ENCODE measurements around the gene LRP1-AS. TPM values are rescaled to one million over a fixed set of nuclear protein-coding genes. Genes with fewer than 3 reads are reported as not detected.

LRP1-AS gene
- total RNA-seq, 1 donor from 2014 or later, result 1.0 TPM

DNA sequence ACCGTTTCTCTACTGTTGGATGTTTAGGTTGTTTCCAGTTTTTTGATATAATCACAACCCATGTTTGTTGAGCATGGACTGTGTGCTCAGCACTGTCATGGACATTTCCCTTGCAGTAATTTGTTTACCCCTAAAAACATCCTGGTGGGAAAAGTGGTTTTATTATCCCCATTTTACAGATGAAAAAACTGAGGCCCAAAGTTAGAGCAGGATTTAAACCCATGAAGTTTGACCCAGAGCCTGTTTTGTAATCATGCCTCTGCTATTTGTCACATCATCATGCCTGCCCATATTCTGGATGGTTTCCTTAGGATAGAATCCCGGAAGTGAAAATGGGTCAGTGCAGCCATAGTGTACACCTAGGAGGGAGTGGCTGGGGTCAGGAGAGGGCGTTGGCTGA lies 17.0 kb upstream of the LRP1-AS start:
- H3K9ac ChIP-seq (ENCODE audit: low read depth in 1 of 3, low read length in 3 of 3), result no peak overlapping the region
- H3K9me3 ChIP-seq (ENCODE audit: control insufficient read depth in 3 of 3, low read length in 3 of 3), result no peaks in the 10 kb centered on the region
- no peak overlapping the region for H3K27ac ChIP-seq (ENCODE audit: low read depth, low read length)
- H3K4me3 ChIP-seq (ENCODE audit: low read length in 3 of 3), result no peak overlapping the region
- peaks cover 34 to 58% (median 39%) of the 10 kb centered on the region in 3 donors for H3K36me3 ChIP-seq (ENCODE audit: control insufficient read depth in 3 of 3, insufficient read depth in 3 of 3, low read length in 3 of 3)
- no peaks in the 10 kb centered on the region for H3K27me3 ChIP-seq (ENCODE audit: control insufficient read depth in 3 of 3, insufficient read depth in 3 of 3, low read length in 3 of 3)
- peaks cover 0 to 4% (median 3%) of the 10 kb centered on the region in 3 donors for H3K4me1 ChIP-seq (ENCODE audit: control insufficient read depth in 3 of 3, insufficient read depth in 3 of 3, low read length in 3 of 3)

DNA sequence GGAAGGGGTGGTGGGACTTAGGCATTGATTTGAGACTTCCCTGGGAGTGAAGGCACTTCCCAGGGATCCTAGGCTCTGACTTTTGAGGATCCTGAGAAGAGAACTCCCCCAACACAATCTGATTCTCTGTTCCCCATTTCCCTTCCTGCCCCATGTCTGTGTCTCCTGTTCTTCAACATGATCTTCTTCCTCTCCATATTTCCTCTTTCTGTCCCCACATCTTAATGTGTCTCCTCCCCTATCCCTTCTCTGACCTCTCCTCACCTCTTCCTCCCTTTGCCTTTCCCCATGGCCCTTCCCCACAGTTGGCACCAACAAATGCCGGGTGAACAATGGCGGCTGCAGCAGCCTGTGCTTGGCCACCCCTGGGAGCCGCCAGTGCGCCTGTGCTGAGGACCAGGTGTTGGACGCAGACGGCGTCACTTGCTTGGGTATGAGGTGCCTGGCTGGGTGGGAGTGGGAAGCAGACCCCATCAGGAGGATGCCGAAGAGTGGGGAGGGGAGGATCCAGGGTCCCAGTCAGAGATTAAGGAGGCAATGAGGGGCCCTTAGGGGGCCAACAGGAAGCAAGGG lies 15.2 kb upstream of the LRP1-AS start:
- H3K27ac ChIP-seq (ENCODE audit: low read depth, low read length), result no peak overlapping the region
- no peaks in the 10 kb centered on the region for H3K27me3 ChIP-seq (ENCODE audit: control insufficient read depth in 3 of 3, insufficient read depth in 3 of 3, low read length in 3 of 3)
- H3K4me1 ChIP-seq (ENCODE audit: control insufficient read depth in 3 of 3, insufficient read depth in 3 of 3, low read length in 3 of 3), result peaks cover 11 to 15% (median 14%) of the 10 kb centered on the region in 3 donors
- no peaks in the 10 kb centered on the region for H3K9me3 ChIP-seq (ENCODE audit: control insufficient read depth in 3 of 3, low read length in 3 of 3)
- no peak overlapping the region for H3K9ac ChIP-seq (ENCODE audit: low read depth in 1 of 3, low read length in 3 of 3)
- H3K4me3 ChIP-seq (ENCODE audit: low read length in 3 of 3), result no peak overlapping the region
- H3K36me3 ChIP-seq (ENCODE audit: control insufficient read depth in 3 of 3, insufficient read depth in 3 of 3, low read length in 3 of 3), result peaks cover 31 to 53% (median 33%) of the 10 kb centered on the region in 3 donors

DNA sequence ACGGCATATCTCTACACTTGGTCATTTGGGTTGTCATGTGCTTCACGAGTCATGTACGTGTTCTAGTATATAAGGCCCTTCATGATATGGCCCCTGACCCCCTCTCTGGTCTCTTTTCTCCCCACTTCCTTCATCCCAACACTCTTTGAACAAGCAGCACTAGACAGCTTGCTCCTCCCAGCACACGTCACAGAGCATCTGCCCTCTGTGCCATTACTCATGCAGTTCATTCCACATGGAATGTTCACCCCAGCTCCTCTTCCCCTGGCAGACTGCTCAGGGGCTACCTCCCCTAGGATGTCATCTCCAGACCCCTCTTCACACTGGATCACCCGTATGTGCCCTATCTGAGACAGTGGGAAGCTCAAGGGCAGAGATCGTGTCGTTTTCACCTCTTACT lies 14.1 kb upstream of the LRP1-AS start:
- Histone ChIP-seq H3K9ac (ENCODE audit: low read depth in 1 of 3, low read length in 3 of 3) (no peak overlapping the region), H3K4me3 (ENCODE audit: low read length in 3 of 3) (no peak overlapping the region), H3K27ac (ENCODE audit: low read depth, low read length) (no peak overlapping the region), H3K9me3 (ENCODE audit: control insufficient read depth in 3 of 3, low read length in 3 of 3) (no peaks in the 10 kb centered on the region), H3K27me3 (ENCODE audit: control insufficient read depth in 3 of 3, insufficient read depth in 3 of 3, low read length in 3 of 3) (no peaks in the 10 kb centered on the region), H3K4me1 (ENCODE audit: control insufficient read depth in 3 of 3, insufficient read depth in 3 of 3, low read length in 3 of 3) (peaks cover 11 to 16% (median 15%) of the 10 kb centered on the region in 3 donors), H3K36me3 (ENCODE audit: control insufficient read depth in 3 of 3, insufficient read depth in 3 of 3, low read length in 3 of 3) (peaks cover 26 to 47% (median 33%) of the 10 kb centered on the region in 3 donors)

DNA sequence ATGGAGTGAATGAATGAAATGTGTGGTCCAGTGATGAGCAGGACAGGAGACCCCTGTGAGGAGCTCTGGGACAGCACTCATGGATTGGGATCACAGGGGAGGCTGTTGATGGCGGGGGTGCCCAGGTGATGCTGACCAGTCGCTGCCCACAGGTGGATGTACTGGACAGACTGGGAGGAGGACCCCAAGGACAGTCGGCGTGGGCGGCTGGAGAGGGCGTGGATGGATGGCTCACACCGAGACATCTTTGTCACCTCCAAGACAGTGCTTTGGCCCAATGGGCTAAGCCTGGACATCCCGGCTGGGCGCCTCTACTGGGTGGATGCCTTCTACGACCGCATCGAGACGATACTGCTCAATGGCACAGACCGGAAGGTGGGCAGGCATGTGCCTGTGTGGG lies 13.3 kb upstream of the LRP1-AS start:
- Histone ChIP-seq H3K9ac (ENCODE audit: low read depth in 1 of 3, low read length in 3 of 3) (no peak overlapping the region), H3K4me3 (ENCODE audit: low read length in 3 of 3) (no peak overlapping the region), H3K4me1 (ENCODE audit: control insufficient read depth in 3 of 3, insufficient read depth in 3 of 3, low read length in 3 of 3) (peaks cover 11 to 16% (median 15%) of the 10 kb centered on the region in 3 donors), H3K27ac (ENCODE audit: low read depth, low read length) (no peak overlapping the region), H3K36me3 (ENCODE audit: control insufficient read depth in 3 of 3, insufficient read depth in 3 of 3, low read length in 3 of 3) (peaks cover 26 to 48% (median 29%) of the 10 kb centered on the region in 3 donors), H3K9me3 (ENCODE audit: control insufficient read depth in 3 of 3, low read length in 3 of 3) (no peaks in the 10 kb centered on the region), H3K27me3 (ENCODE audit: control insufficient read depth in 3 of 3, insufficient read depth in 3 of 3, low read length in 3 of 3) (no peaks in the 10 kb centered on the region)

DNA sequence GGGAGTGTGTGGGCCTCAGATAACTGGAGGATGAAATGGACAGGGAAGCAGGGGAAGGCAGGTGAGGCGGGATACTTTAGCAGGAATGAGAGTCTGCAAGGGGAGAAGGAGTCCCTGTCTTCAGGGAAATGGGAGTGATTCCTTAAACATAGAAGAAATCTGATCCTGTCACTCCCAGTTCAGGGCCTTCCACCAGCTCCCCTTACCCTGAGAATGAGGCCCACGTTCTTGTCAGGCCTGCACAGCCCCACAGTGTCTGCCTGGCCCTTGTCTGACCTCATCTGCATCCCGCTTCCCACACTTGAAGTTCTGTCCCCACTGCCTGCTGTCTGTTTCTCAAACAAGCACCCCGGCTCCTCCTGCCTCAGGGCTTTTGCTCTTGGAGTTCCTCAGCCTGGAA lies 12.6 kb upstream of the LRP1-AS start:
- H3K9me3 ChIP-seq (ENCODE audit: control insufficient read depth in 3 of 3, low read length in 3 of 3), result no peaks in the 10 kb centered on the region
- H3K27ac ChIP-seq (ENCODE audit: low read depth, low read length), result no peak overlapping the region
- peaks cover 11 to 19% (median 15%) of the 10 kb centered on the region in 3 donors for H3K4me1 ChIP-seq (ENCODE audit: control insufficient read depth in 3 of 3, insufficient read depth in 3 of 3, low read length in 3 of 3)
- no peaks in the 10 kb centered on the region for H3K27me3 ChIP-seq (ENCODE audit: control insufficient read depth in 3 of 3, insufficient read depth in 3 of 3, low read length in 3 of 3)
- H3K4me3 ChIP-seq (ENCODE audit: low read length in 3 of 3), result no peak overlapping the region
- peaks cover 28 to 47% (median 29%) of the 10 kb centered on the region in 3 donors for H3K36me3 ChIP-seq (ENCODE audit: control insufficient read depth in 3 of 3, insufficient read depth in 3 of 3, low read length in 3 of 3)
- H3K9ac ChIP-seq (ENCODE audit: low read depth in 1 of 3, low read length in 3 of 3), result no peak overlapping the region

DNA sequence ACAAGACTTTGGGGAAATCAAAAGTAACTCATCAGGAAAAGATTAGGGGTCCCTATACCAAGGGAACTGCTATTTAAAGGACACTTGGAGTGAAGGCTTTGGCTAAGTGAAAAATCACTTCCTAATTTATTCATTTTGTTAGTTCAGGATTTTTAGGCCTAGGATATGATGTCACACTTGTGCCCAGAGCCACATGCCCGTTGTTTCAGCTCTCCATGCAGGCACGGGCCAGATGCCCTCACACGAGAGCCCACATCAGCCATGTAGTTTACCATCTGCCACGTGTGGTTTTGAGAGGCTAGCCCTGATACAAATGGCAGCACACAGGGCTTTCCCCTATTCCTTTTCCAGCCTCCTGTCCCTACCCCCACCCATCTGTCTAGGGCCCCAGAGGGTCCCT lies 11.9 kb upstream of the LRP1-AS start:
- no peaks in the 10 kb centered on the region for H3K27me3 ChIP-seq (ENCODE audit: control insufficient read depth in 3 of 3, insufficient read depth in 3 of 3, low read length in 3 of 3)
- no peak overlapping the region for H3K27ac ChIP-seq (ENCODE audit: low read depth, low read length)
- H3K9ac ChIP-seq (ENCODE audit: low read depth in 1 of 3, low read length in 3 of 3), result no peak overlapping the region
- no peaks in the 10 kb centered on the region for H3K9me3 ChIP-seq (ENCODE audit: control insufficient read depth in 3 of 3, low read length in 3 of 3)
- H3K36me3 ChIP-seq (ENCODE audit: control insufficient read depth in 3 of 3, insufficient read depth in 3 of 3, low read length in 3 of 3), result peaks cover 31 to 49% (median 34%) of the 10 kb centered on the region in 3 donors
- peaks cover 13 to 25% (median 15%) of the 10 kb centered on the region in 3 donors for H3K4me1 ChIP-seq (ENCODE audit: control insufficient read depth in 3 of 3, insufficient read depth in 3 of 3, low read length in 3 of 3)
- no peak overlapping the region for H3K4me3 ChIP-seq (ENCODE audit: low read length in 3 of 3)

DNA sequence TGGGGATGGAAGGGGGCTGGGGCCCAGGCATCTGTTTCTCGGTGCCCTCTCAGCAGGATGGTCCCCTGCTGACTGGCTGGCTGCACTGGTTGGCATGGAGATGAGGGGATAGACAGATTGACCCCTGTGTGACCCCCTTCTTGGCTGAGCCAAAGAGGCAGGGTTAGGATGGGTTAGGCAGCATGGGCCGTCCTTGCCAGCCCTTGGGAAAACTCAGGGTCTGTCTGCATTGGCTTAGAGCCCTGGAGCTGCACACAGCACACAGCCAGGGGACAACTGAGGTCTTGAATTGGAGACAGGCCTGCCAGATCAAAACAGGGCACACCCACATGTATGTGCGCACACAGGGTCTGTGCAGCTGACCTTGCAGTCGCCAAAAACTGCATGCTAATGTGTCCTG lies 11.2 kb upstream of the LRP1-AS start:
- Histone ChIP-seq H3K9ac (ENCODE audit: low read depth in 1 of 3, low read length in 3 of 3) (no peak overlapping the region), H3K4me1 (ENCODE audit: control insufficient read depth in 3 of 3, insufficient read depth in 3 of 3, low read length in 3 of 3) (peaks cover 15 to 28% (median 17%) of the 10 kb centered on the region in 3 donors), H3K27me3 (ENCODE audit: control insufficient read depth in 3 of 3, insufficient read depth in 3 of 3, low read length in 3 of 3) (no peaks in the 10 kb centered on the region), H3K27ac (ENCODE audit: low read depth, low read length) (peak overlapping the region; percentile 19), H3K4me3 (ENCODE audit: low read length in 3 of 3) (no peak overlapping the region), H3K9me3 (ENCODE audit: control insufficient read depth in 3 of 3, low read length in 3 of 3) (no peaks in the 10 kb centered on the region), H3K36me3 (ENCODE audit: control insufficient read depth in 3 of 3, insufficient read depth in 3 of 3, low read length in 3 of 3) (peaks cover 34 to 54% (median 37%) of the 10 kb centered on the region in 3 donors)

DNA sequence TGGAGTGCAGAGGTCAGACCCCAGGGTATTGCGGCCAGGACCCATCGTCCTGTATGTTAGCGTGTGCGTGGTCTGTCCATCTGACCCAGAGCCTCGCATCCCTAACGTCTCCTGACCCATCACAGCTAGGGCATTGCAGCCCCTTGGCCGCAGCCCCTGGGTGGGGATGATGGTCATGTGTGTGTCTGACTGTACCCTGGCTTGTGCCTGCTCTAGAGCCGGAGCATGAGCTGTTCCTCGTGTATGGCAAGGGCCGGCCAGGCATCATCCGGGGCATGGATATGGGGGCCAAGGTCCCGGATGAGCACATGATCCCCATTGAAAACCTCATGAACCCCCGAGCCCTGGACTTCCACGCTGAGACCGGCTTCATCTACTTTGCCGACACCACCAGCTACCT lies 10.8 kb upstream of the LRP1-AS start:
- H3K27ac ChIP-seq (ENCODE audit: low read depth, low read length), result peak overlapping the region; percentile 7
- H3K36me3 ChIP-seq (ENCODE audit: control insufficient read depth in 3 of 3, insufficient read depth in 3 of 3, low read length in 3 of 3), result peaks cover 34 to 54% (median 37%) of the 10 kb centered on the region in 3 donors
- H3K27me3 ChIP-seq (ENCODE audit: control insufficient read depth in 3 of 3, insufficient read depth in 3 of 3, low read length in 3 of 3), result no peaks in the 10 kb centered on the region
- H3K9ac ChIP-seq (ENCODE audit: low read depth in 1 of 3, low read length in 3 of 3), result no peak overlapping the region
- H3K9me3 ChIP-seq (ENCODE audit: control insufficient read depth in 3 of 3, low read length in 3 of 3), result no peaks in the 10 kb centered on the region
- peaks cover 16 to 32% (median 17%) of the 10 kb centered on the region in 3 donors for H3K4me1 ChIP-seq (ENCODE audit: control insufficient read depth in 3 of 3, insufficient read depth in 3 of 3, low read length in 3 of 3)
- no peak overlapping the region for H3K4me3 ChIP-seq (ENCODE audit: low read length in 3 of 3)

DNA sequence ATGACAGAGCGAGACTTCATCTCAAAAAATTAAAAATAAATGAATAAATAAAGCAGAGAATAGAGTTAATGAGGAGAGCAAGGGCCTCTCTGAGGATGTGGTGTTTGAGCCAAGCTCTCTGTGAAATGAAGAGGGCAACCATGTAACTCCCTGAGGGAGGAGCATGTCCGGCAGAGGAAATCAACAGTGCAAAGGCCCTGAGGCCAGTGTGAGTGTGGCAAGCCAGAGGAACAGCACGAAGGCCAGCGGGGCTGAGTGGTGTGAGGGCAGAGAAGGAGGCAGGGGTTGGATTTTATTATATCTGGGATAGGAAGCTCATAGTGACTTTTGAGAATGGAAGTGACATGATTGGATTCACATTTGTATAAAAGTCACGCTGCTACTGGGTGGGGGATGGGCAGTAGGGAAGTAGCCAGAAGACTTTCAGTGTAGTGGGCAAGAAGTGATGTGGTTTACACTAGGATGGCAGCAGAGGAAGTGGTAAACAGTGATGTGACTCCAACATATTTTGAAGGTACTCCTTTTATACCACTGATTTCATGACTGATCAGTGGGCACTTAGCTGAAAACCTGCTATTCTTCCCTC lies 10.3 kb upstream of the LRP1-AS start:
- Histone ChIP-seq H3K9ac (ENCODE audit: low read depth in 1 of 3, low read length in 3 of 3) (no peak overlapping the region), H3K4me3 (ENCODE audit: low read length in 3 of 3) (no peak overlapping the region), H3K9me3 (ENCODE audit: control insufficient read depth in 3 of 3, low read length in 3 of 3) (no peaks in the 10 kb centered on the region), H3K27me3 (ENCODE audit: control insufficient read depth in 3 of 3, insufficient read depth in 3 of 3, low read length in 3 of 3) (no peaks in the 10 kb centered on the region), H3K4me1 (ENCODE audit: control insufficient read depth in 3 of 3, insufficient read depth in 3 of 3, low read length in 3 of 3) (peaks cover 19 to 36% (median 21%) of the 10 kb centered on the region in 3 donors), H3K27ac (ENCODE audit: low read depth, low read length) (peak overlapping the region; percentile 7), H3K36me3 (ENCODE audit: control insufficient read depth in 3 of 3, insufficient read depth in 3 of 3, low read length in 3 of 3) (peaks cover 33 to 51% (median 37%) of the 10 kb centered on the region in 3 donors)

DNA sequence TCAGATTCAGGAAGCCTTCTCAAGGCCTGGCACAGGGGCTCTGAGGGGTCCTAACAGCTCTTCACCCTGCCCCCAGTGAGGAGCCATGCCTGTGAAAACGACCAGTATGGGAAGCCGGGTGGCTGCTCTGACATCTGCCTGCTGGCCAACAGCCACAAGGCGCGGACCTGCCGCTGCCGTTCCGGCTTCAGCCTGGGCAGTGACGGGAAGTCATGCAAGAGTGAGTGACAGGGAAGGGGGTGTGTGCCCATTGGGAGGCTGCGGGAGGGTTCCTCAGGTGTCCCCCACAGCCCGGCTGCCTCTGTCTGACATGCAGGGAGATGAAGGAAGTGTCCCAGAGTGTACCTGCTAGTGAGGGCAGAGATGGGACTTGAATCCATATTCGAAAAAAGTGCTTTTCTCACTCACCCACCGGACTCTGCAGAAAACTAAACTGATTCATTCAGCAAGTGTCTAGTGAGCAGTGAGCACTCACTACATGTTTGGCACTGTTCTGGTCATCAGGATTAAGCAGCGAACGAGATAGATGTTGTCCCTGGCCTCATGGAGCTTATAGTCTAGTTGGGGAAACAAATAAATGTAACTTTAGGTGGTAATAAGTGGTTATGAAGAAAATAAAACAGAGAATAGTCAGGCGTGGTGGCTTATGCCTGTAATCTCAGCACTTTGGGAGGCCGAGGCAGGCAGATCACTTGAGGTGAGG lies 9.4 kb upstream of the LRP1-AS start:
- Histone ChIP-seq H3K27ac (ENCODE audit: low read depth, low read length) (no peak overlapping the region), H3K36me3 (ENCODE audit: control insufficient read depth in 3 of 3, insufficient read depth in 3 of 3, low read length in 3 of 3) (peaks cover 26 to 45% (median 35%) of the 10 kb centered on the region in 3 donors), H3K9me3 (ENCODE audit: control insufficient read depth in 3 of 3, low read length in 3 of 3) (no peaks in the 10 kb centered on the region), H3K4me3 (ENCODE audit: low read length in 3 of 3) (no peak overlapping the region), H3K9ac (ENCODE audit: low read depth in 1 of 3, low read length in 3 of 3) (no peak overlapping the region), H3K27me3 (ENCODE audit: control insufficient read depth in 3 of 3, insufficient read depth in 3 of 3, low read length in 3 of 3) (no peaks in the 10 kb centered on the region), H3K4me1 (ENCODE audit: control insufficient read depth in 3 of 3, insufficient read depth in 3 of 3, low read length in 3 of 3) (peaks cover 26 to 43% (median 29%) of the 10 kb centered on the region in 3 donors)
